SK-N-SH treated with all-trans-retinoic acid at 6 μM for 48 hours (cell line): ENCODE results near the gene FYCO1.

Experiments used
- ATAC-seq: fragments of 200-7000 bp; cut with Tn5 transposase; 3 replicates; pipeline ENCODE4 v1.9.1; 2020; ENCODE audit warnings: mild to moderate bottlenecking, moderate library complexity
- ARNTL ChIP-seq: fragments of 450-650 bp; formaldehyde crosslinking; IDR thresholded peaks from 2 replicates; pipeline ENCODE4 v1.5.0; 2020; ENCODE audit warnings: low read depth, mild to moderate bottlenecking, moderate library complexity, borderline replicate concordance
- BACH2 ChIP-seq: fragments of 250-450 bp; sonication (Bioruptor Pico); IDR thresholded peaks from 2 replicates; pipeline ENCODE4 v1.9.0; 2021; ENCODE audit warnings: mild to moderate bottlenecking, borderline replicate concordance
- CREB5 ChIP-seq: fragments of 250-450 bp; sonication (Bioruptor Pico); IDR thresholded peaks from 2 replicates; pipeline ENCODE4 v1.5.1; 2020; ENCODE audit warnings: low read depth, mild to moderate bottlenecking, moderate library complexity
- CSRNP3 ChIP-seq: fragments of 250-450 bp; sonication (Bioruptor Pico); IDR thresholded peaks from 2 replicates; pipeline ENCODE4 v1.5.1; 2021; ENCODE audit warnings: mild to moderate bottlenecking, moderate library complexity
- ESRRG ChIP-seq: fragments of 250-450 bp; sonication (Bioruptor Pico); IDR thresholded peaks from 2 replicates; pipeline ENCODE4 v1.6.1; 2021; ENCODE audit warnings: mild to moderate bottlenecking
- GLIS3 ChIP-seq: fragments of 250-450 bp; sonication (Bioruptor Pico); IDR thresholded peaks from 2 replicates; pipeline ENCODE4 v1.5.0; 2020; ENCODE audit warnings: mild to moderate bottlenecking, moderate library complexity
- ISL1 ChIP-seq: fragments of 250-450 bp; sonication (Bioruptor Pico); IDR thresholded peaks from 2 replicates; pipeline ENCODE4 v2.1.2; 2022; ENCODE audit warnings: mild to moderate bottlenecking, moderate library complexity
- OSR1 ChIP-seq: fragments of 250-450 bp; sonication (Bioruptor Pico); IDR thresholded peaks from 2 replicates; pipeline ENCODE4 v1.8.0; 2022; ENCODE audit warnings: moderate library complexity, mild to moderate bottlenecking, inconsistent platforms
- PATZ1 ChIP-seq: fragments of 250-450 bp; sonication (Bioruptor Pico); IDR thresholded peaks from 2 replicates; pipeline ENCODE4 v1.8.0; 2020; ENCODE audit warnings: mild to moderate bottlenecking, moderate library complexity, borderline replicate concordance
- POU6F1 ChIP-seq: fragments of 250-450 bp; sonication (Bioruptor Pico); IDR thresholded peaks from 2 replicates; pipeline ENCODE4 v1.8.0; 2021; ENCODE audit warnings: low read depth, mild to moderate bottlenecking, moderate library complexity, borderline replicate concordance
- PPARA ChIP-seq: fragments of 250-450 bp; sonication (Bioruptor Pico); IDR thresholded peaks from 2 replicates; pipeline ENCODE4 v1.5.0; 2020; ENCODE audit warnings: mild to moderate bottlenecking, borderline replicate concordance
- RARB ChIP-seq: fragments of 250-450 bp; sonication (Bioruptor Pico); IDR thresholded peaks from 2 replicates; pipeline ENCODE4 v1.8.0; 2021; ENCODE audit warnings: mild to moderate bottlenecking, moderate library complexity
- SNAI2 ChIP-seq: fragments of 250-450 bp; sonication (Bioruptor Pico); IDR thresholded peaks from 2 replicates; pipeline ENCODE4 v1.5.0; 2020; ENCODE audit warnings: mild to moderate bottlenecking, moderate library complexity
- TCF4 ChIP-seq: fragments of 250-450 bp; sonication (Bioruptor Pico); IDR thresholded peaks from 2 replicates; pipeline ENCODE4 v1.8.0; 2021; ENCODE audit warnings: mild to moderate bottlenecking, moderate library complexity, borderline replicate concordance
- TOX ChIP-seq: fragments of 250-450 bp; sonication (Bioruptor Pico); IDR thresholded peaks from 2 replicates; pipeline ENCODE4 v1.8.0; 2021; ENCODE audit warnings: mild to moderate bottlenecking, moderate library complexity, borderline replicate concordance
- TSHZ2 ChIP-seq: fragments of 250-450 bp; sonication (Bioruptor Pico); IDR thresholded peaks from 2 replicates; pipeline ENCODE4 v1.5.0; 2020; ENCODE audit warnings: mild to moderate bottlenecking, moderate library complexity
- ZC3H10 ChIP-seq: fragments of 250-450 bp; sonication (Bioruptor Pico); IDR thresholded peaks from 2 replicates; pipeline ENCODE4 v1.5.1; 2021; ENCODE audit warnings: mild to moderate bottlenecking, moderate library complexity
- ZFP3 ChIP-seq: fragments of 250-450 bp; sonication (Bioruptor Pico); IDR thresholded peaks from 2 replicates; pipeline ENCODE4 v1.5.0; 2020; ENCODE audit warnings: mild to moderate bottlenecking, moderate library complexity
- ZFP30 ChIP-seq: fragments of 450-650 bp; formaldehyde crosslinking; IDR thresholded peaks from 2 replicates; pipeline ENCODE4 v1.5.0; 2022; ENCODE audit warnings: mild to moderate bottlenecking, moderate library complexity
- ZNF565 ChIP-seq: fragments of 450-650 bp; formaldehyde crosslinking; conservative IDR thresholded peaks from 2 replicates; pipeline ENCODE4 v1.5.0; 2020; ENCODE audit warnings: low read depth, mild to moderate bottlenecking, moderate library complexity
- ZNF70 ChIP-seq: fragments of 450-650 bp; formaldehyde crosslinking; IDR thresholded peaks from 2 replicates; pipeline ENCODE4 v1.5.0; 2020; ENCODE audit warnings: mild to moderate bottlenecking, moderate library complexity
- ZNF8 ChIP-seq: fragments of 450-650 bp; formaldehyde crosslinking; IDR thresholded peaks from 2 replicates; pipeline ENCODE4 v1.5.0; 2020; ENCODE audit warnings: mild to moderate bottlenecking, moderate library complexity

The FYCO1 gene

GRCh38 chr3:46017720-46018119 is 22.1 kb upstream of the FYCO1 start:
- TF ChIP-seq GLIS3 (CRISPR knock-in tag): no peak
- no peak for TF ChIP-seq ZNF70
- TF ChIP-seq POU6F1 (CRISPR knock-in tag): no peak
- no peak for TF ChIP-seq TOX (CRISPR knock-in tag)
- TF ChIP-seq PATZ1 (CRISPR knock-in tag): no peak
- no peak for TF ChIP-seq BACH2 (CRISPR knock-in tag)
- no peak for TF ChIP-seq TCF4 (CRISPR knock-in tag)
- no peak for TF ChIP-seq ZNF565
- no peak for TF ChIP-seq ESRRG (CRISPR knock-in tag)
- TF ChIP-seq PPARA: no peak
- no peak for TF ChIP-seq ISL1 (CRISPR knock-in tag)
- no peak for TF ChIP-seq ZFP30 (CRISPR knock-in tag)
- TF ChIP-seq RARB (CRISPR knock-in tag): no peak
- TF ChIP-seq ARNTL (CRISPR knock-in tag): no peak
- TF ChIP-seq, all 23 proteins: peak for 0
- ATAC-seq: no peak

GRCh38 chr3:46013316-46014094 is 17.9 kb upstream of the FYCO1 start:
- TF ChIP-seq ZFP30 (CRISPR knock-in tag) (no peak), GLIS3 (CRISPR knock-in tag) (no peak), ISL1 (CRISPR knock-in tag) (no peak), ESRRG (CRISPR knock-in tag) (no peak), OSR1 (CRISPR knock-in tag) (no peak), ZNF70 (no peak), ZFP3 (no peak)
- TF ChIP-seq, all 23 proteins: peak for 0
- no peak for ATAC-seq

- ATAC-seq: no peak
- no peak for TF ChIP-seq ISL1 (CRISPR knock-in tag)
- no peak for TF ChIP-seq TSHZ2 (CRISPR knock-in tag)
These were observed 16.6 kb upstream of the FYCO1 start for GRCh38 chr3:46012246-46012645.

- TF ChIP-seq POU6F1 (CRISPR knock-in tag) (no peak), OSR1 (CRISPR knock-in tag) (no peak), ZC3H10 (CRISPR knock-in tag) (no peak), CREB5 (CRISPR knock-in tag) (no peak), ARNTL (CRISPR knock-in tag) (no peak), ZNF565 (no peak), GLIS3 (CRISPR knock-in tag) (no peak), SNAI2 (CRISPR knock-in tag) (no peak), ESRRG (CRISPR knock-in tag) (no peak), RARB (CRISPR knock-in tag) (no peak), PPARA (no peak), BACH2 (CRISPR knock-in tag) (no peak), TOX (CRISPR knock-in tag) (no peak), CSRNP3 (no peak), TCF4 (CRISPR knock-in tag) (no peak), ZNF8 (CRISPR knock-in tag) (no peak)
- no peak for ATAC-seq
These were observed 15.0 kb upstream of the FYCO1 start for GRCh38 chr3:46010519-46011113.
